Esophagus squamous epithelium (tissue), 5 donors: ENCODE measurements around the gene COL6A2. TPM values are rescaled to one million over a fixed set of nuclear protein-coding genes. Genes with fewer than 3 reads are reported as not detected.

Experiments
- DNase-seq: peaks from one replicate; lab custom pipeline; 2025; lab: John Stamatoyannopoulos, UW
- H3K27ac ChIP-seq, 4 donors: fragments of 200-600 bp; sonication (generic); one replicate each; pipeline ENCODE4 v1.5.1; 2016 to 2019; ENCODE audit warnings: mild to moderate bottlenecking in 1 of 4
- H3K27me3 ChIP-seq, 4 donors: fragments of 200-600 bp; sonication (generic); 1 replicate in 3 of 4; 2 replicates in 1 of 4; pipeline versions ENCODE4 v1.5.1 to v1.6.0; 2017 to 2021; ENCODE audit warnings: antibody characterized with exemption in 1 of 4
- H3K36me3 ChIP-seq, 3 donors: fragments of 200-600 bp; sonication (generic); one replicate each; pipeline ENCODE4 v1.5.1; 2016 to 2019
- H3K4me1 ChIP-seq, 3 donors: fragments of 200-600 bp; sonication (generic); one replicate each; pipeline ENCODE4 v1.5.1; 2017 to 2019
- H3K4me3 ChIP-seq, 4 donors: fragments of 200-600 bp; sonication (generic); 1 replicate in 3 of 4; 2 replicates in 1 of 4; pipeline ENCODE4 v1.5.1; 2016 to 2019; ENCODE audit warnings: mild to moderate bottlenecking in 2 of 4, moderate library complexity in 1 of 4
- H3K9me3 ChIP-seq, 3 donors: fragments of 200-600 bp; sonication (generic); one replicate each; pipeline ENCODE4 v1.5.1; 2016 to 2019
- POLR2A ChIP-seq, 4 donors: fragments of 450-650 bp; IDR thresholded peaks; one replicate each; pipeline ENCODE4 v1.6.1; 2017; ENCODE audit warnings: antibody characterized with exemption in 4 of 4, mild to moderate bottlenecking in 4 of 4, moderate library complexity in 3 of 4
- WGBS, 2 donors: methylation state at CpG; one replicate each; pipeline ENCODE4 v1.1.5; 2018; 5-methylcytosine and 5-hydroxymethylcytosine counted together
- intact Hi-C: fragments of 100-400 bp; cut with DNase I; formaldehyde crosslinking; loops from one replicate; pipeline ENCODE4 v1.15.0; 2022
- total RNA-seq, 4 donors: library from RNA; depleted of rRNA; stranded (reverse); fragments of >200 nt; gene quantifications; one replicate each; pipeline ENCODE4 v1.1.0, GENCODE V29; 2016
- TF ChIP-seq, protein P1 (sequence below), 6 experiments: fragments of 450-650 bp in 4 of 6; fragments of 200-600 bp in 2 of 6; sonication (generic) in 2 of 6; IDR thresholded peaks; one replicate each; pipeline ENCODE4 v1.5.1; 2016 to 2019; ENCODE audit warnings: antibody characterized with exemption in 6 of 6, mild to moderate bottlenecking in 4 of 6, moderate library complexity in 4 of 6
- donor health status: DM: yes; HTN: yes; CAD: no.

Gene COL6A2
- total RNA-seq, 4 donors from 2014 or later, result 23.0 to 328 (median 62.0) TPM

GRCh38 chr21:46124926-46125845 is 27.3 kb downstream of the COL6A2 start:
- 76 to 77% methylated on average over 3 to 26 of the region's 49 CpGs for WGBS, 2 donors
- Histone ChIP-seq H3K27me3 (no peaks in the 10 kb centered on the region), H3K27ac (no peak overlapping the region), H3K9me3 (no peaks in the 10 kb centered on the region), H3K4me1 (no peaks in the 10 kb centered on the region), H3K36me3 (peaks cover 0 to 66% (median 10%) of the 10 kb centered on the region in 3 donors), H3K4me3 (no peak overlapping the region)
- no peak for DNase-seq
- intact Hi-C loops, result no loop called here
- no peak for TF ChIP-seq POLR2A (IDR thresholded peaks at IDR 0.05)
- TF ChIP-seq, protein P1, sequence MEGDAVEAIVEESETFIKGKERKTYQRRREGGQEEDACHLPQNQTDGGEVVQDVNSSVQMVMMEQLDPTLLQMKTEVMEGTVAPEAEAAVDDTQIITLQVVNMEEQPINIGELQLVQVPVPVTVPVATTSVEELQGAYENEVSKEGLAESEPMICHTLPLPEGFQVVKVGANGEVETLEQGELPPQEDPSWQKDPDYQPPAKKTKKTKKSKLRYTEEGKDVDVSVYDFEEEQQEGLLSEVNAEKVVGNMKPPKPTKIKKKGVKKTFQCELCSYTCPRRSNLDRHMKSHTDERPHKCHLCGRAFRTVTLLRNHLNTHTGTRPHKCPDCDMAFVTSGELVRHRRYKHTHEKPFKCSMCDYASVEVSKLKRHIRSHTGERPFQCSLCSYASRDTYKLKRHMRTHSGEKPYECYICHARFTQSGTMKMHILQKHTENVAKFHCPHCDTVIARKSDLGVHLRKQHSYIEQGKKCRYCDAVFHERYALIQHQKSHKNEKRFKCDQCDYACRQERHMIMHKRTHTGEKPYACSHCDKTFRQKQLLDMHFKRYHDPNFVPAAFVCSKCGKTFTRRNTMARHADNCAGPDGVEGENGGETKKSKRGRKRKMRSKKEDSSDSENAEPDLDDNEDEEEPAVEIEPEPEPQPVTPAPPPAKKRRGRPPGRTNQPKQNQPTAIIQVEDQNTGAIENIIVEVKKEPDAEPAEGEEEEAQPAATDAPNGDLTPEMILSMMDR (IDR thresholded peaks at IDR 0.05), result no peak

DNA sequence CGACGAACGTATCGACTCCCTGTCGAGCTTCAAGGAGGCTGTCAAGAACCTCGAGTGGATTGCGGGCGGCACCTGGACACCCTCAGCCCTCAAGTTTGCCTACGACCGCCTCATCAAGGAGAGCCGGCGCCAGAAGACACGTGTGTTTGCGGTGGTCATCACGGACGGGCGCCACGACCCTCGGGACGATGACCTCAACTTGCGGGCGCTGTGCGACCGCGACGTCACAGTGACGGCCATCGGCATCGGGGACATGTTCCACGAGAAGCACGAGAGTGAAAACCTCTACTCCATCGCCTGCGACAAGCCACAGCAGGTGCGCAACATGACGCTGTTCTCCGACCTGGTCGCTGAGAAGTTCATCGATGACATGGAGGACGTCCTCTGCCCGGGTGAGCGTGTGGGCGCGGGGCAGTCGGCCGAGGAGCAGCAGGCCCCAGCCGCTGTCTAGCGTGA is 28.0 kb downstream of the COL6A2 start:
- TF ChIP-seq POLR2A (IDR thresholded peaks at IDR 0.05), result no peak
- TF ChIP-seq, protein P1 (IDR thresholded peaks at IDR 0.05), result no peak
- H3K27ac ChIP-seq, result no peak overlapping the region
- no peak for DNase-seq
- intact Hi-C loops, result no loop called here
- WGBS, 2 donors, result 78 to 92% methylated on average over 29 to 31 of the region's 47 CpGs
- peaks cover 0 to 59% (median 10%) of the 10 kb centered on the region in 3 donors for H3K36me3 ChIP-seq
- H3K27me3 ChIP-seq, result no peaks in the 10 kb centered on the region
- H3K4me1 ChIP-seq, result no peaks in the 10 kb centered on the region
- no peaks in the 10 kb centered on the region for H3K9me3 ChIP-seq
- H3K4me3 ChIP-seq, result no peak overlapping the region

DNA sequence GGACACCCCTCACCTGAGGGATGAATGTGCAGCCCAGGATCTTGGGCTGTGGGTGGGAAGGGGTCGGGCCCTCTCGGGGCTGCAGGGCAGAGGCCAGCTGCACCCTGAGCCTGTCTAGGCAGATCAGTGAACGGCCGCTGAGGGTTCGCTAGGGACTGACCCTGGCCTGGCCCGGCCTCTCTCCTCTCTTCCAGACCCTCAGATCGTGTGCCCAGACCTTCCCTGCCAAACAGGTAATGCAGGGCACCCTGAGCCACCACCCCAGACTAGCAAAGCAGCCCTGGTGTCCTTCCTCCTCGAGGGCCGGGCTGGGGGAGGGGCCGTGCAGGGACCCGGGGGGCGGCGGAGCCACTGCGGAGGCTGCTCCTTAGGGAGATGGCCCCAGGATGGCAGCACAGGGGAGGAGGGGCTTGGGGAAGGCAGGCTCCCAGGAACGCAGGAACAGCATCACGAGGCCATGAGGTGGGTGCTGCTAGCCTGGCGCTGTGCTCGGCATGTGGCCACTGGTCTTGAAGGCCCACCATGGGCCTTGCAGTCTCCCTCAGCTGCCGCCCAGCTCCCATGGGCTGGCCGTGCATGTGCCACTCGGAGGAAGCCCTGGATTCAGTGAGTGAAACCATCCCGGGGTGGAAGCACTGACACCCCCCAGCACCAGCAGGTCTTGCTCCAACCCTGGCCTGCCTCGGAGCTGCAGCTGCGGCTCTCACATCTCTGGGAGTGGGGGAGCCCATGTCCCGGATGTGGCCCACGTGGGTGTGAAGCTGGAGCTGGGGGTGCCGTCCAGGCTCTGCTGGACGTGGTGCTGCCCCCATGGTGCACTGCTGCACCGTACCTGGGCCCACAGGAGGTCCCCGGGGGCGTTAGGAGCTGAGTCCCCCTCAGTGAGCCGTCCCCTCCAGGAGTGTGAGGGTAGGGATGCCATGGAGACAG is 28.7 kb downstream of the COL6A2 start:
- intact Hi-C loops, result no loop called here

GRCh38 chr21:46127239-46128105 is 29.6 kb downstream of the COL6A2 start:
- TF ChIP-seq, protein P1 (IDR thresholded peaks at IDR 0.05), result no peak
- TF ChIP-seq POLR2A (IDR thresholded peaks at IDR 0.05), result no peak
- intact Hi-C loops, result no loop called here
- Histone ChIP-seq H3K27ac (no peak overlapping the region), H3K4me1 (no peaks in the 10 kb centered on the region), H3K27me3 (no peaks in the 10 kb centered on the region), H3K9me3 (no peaks in the 10 kb centered on the region), H3K4me3 (no peak overlapping the region), H3K36me3 (peaks cover 0 to 43% (median 0%) of the 10 kb centered on the region in 3 donors)
- no peak for DNase-seq
- WGBS, 2 donors, result 91 to 93% methylated on average over 3 to 8 of the region's 40 CpGs

More for the DNA sequence above, 28.7 kb downstream of the COL6A2 start:
- TF ChIP-seq POLR2A (IDR thresholded peaks at IDR 0.05), result no peak
- TF ChIP-seq, protein P1 (IDR thresholded peaks at IDR 0.05), result no peak
- Histone ChIP-seq H3K36me3 (peaks cover 0 to 52% (median 8%) of the 10 kb centered on the region in 3 donors), H3K4me3 (no peak overlapping the region), H3K27me3 (no peaks in the 10 kb centered on the region), H3K4me1 (no peaks in the 10 kb centered on the region), H3K9me3 (no peaks in the 10 kb centered on the region), H3K27ac (no peak overlapping the region)
- no CpG with 5 or more reads among the region's 32 CpGs for WGBS, 2 donors
- no peak for DNase-seq
